Ishikawa (cell line): ENCODE data around the gene SCD5.

Experiments
- CEBPB ChIP-seq: IDR thresholded peaks from 2 replicates; pipeline ENCODE4 v1.6.1; 2012
- CREB1 ChIP-seq: IDR thresholded peaks from 2 replicates; pipeline ENCODE4 v1.6.1; 2012; ENCODE audit warnings: low read depth
- EGR1 ChIP-seq: IDR thresholded peaks from 2 replicates; pipeline ENCODE4 v1.6.1; 2012
- EP300 ChIP-seq: IDR thresholded peaks from 2 replicates; pipeline ENCODE4 v1.6.1; 2012; ENCODE audit warnings: borderline replicate concordance
- FOXM1 ChIP-seq: IDR thresholded peaks from 2 replicates; pipeline ENCODE4 v1.6.1; 2012; ENCODE audit warnings: low read depth, borderline replicate concordance
- MAX ChIP-seq: IDR thresholded peaks from 2 replicates; pipeline ENCODE4 v1.6.1; 2012
- NFIC ChIP-seq: IDR thresholded peaks from 2 replicates; pipeline ENCODE4 v1.6.1; 2012
- RAD21 ChIP-seq: IDR thresholded peaks from 2 replicates; pipeline ENCODE4 v1.6.1; 2012; ENCODE audit warnings: low read depth
- TAF1 ChIP-seq: IDR thresholded peaks from 2 replicates; pipeline ENCODE4 v1.6.1; 2012; ENCODE audit warnings: low read depth, mild to moderate bottlenecking
- TCF12 ChIP-seq: IDR thresholded peaks from 2 replicates; pipeline ENCODE4 v1.6.1; 2012; ENCODE audit warnings: low read depth
- TEAD4 ChIP-seq: IDR thresholded peaks from 2 replicates; pipeline ENCODE4 v1.6.1; 2012
- YY1 ChIP-seq: IDR thresholded peaks from 2 replicates; pipeline ENCODE4 v1.6.1; 2012; ENCODE audit warnings: low read depth
- ZBTB7A ChIP-seq: IDR thresholded peaks from 2 replicates; pipeline ENCODE4 v1.6.1; 2012; ENCODE audit warnings: low read depth
- TF ChIP-seq, protein P1 (sequence below): IDR thresholded peaks from 2 replicates; pipeline ENCODE4 v1.6.1; 2012
- TF ChIP-seq, protein P2 (sequence below): IDR thresholded peaks from 2 replicates; pipeline ENCODE4 v1.6.1; 2012; ENCODE audit warnings: low read depth, mild to moderate bottlenecking

The SCD5 gene

GRCh38 chr4:82818664-82819662 lies 20.4 kb upstream of the SCD5 start:
- no peak for TF ChIP-seq CREB1

DNA sequence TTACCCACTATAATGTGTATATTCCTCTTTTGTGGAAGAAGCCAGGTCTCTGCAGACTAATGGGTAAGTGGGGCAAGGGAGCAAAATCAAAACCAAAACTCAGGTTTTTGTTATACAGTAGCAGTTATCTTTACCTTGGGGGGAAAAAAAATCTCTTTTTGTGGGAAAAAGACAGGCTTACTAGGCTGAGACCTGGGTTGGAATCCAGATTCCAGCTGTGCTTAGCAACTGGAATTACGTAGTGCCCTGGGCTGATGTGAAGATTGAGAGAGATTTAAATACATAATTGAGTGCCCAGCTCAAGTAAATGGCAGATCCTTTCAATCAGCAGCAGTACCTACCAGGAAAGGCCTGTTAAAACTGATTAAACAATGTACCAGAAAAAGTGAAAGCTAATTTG lies 15.4 kb upstream of the SCD5 start:
- TF ChIP-seq CREB1: no peak
- no peak for TF ChIP-seq ZBTB7A
- TF ChIP-seq FOXM1: no peak
- no peak for TF ChIP-seq EGR1
- no peak for TF ChIP-seq TAF1

- peak; percentile 57 for TF ChIP-seq TEAD4
- TF ChIP-seq FOXM1: no peak
- TF ChIP-seq EP300: peak; percentile 29; the same call in 1 of the 2 replicates
Measured at GRCh38 chr4:82811838-82812341, 13.3 kb upstream of the SCD5 start.

DNA sequence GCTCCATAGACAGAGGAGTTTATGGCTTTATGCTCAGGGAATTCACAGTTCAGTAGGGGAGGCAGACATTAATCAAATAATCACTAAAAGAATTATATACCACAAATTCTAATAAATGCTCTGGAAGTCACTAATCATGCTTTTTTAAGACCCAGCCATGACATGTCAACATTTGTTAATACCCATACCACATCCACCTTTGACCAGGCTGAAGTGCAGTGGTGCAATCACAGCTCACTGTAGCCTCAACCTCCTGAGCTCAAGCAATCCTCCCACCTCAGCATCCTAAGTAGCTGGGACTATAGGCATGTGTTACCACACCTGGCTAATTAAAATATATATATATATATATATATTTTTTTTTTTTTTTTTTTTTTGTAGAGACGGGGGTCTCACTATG lies 12.8 kb upstream of the SCD5 start:
- TF ChIP-seq CREB1 (no peak), MAX (no peak), EGR1 (no peak), YY1 (no peak), TEAD4 (no peak), TAF1 (no peak), EP300 (no peak), RAD21 (no peak), CEBPB (no peak), ZBTB7A (no peak), NFIC (no peak)
- TF ChIP-seq, protein P1, sequence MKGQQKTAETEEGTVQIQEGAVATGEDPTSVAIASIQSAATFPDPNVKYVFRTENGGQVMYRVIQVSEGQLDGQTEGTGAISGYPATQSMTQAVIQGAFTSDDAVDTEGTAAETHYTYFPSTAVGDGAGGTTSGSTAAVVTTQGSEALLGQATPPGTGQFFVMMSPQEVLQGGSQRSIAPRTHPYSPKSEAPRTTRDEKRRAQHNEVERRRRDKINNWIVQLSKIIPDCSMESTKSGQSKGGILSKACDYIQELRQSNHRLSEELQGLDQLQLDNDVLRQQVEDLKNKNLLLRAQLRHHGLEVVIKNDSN: no peak

DNA sequence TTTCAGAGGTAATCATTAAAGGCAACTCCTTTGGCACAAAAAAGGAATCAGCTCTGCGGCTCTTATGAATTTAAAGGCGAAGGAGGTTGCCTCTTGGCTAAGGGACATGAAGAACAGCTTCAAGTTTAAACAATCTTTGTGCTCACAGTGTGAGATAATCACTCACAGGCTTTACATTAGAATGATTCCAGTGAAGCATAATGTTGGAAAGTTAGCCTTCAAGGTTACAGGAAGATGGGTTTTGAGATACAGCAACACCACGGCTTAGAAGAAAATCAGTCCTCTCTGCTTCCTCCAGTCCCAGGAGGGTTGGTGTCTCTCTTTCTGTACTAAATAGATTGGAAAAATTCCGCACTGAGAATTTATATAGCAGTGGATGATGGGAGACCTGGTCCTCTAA lies 11.6 kb upstream of the SCD5 start:
- TF ChIP-seq MAX (no peak), NFIC (no peak), TAF1 (no peak), EP300 (no peak), TCF12 (no peak), EGR1 (no peak), TEAD4 (no peak), CREB1 (no peak), RAD21 (no peak), YY1 (no peak)
- TF ChIP-seq, protein P1: no peak

DNA sequence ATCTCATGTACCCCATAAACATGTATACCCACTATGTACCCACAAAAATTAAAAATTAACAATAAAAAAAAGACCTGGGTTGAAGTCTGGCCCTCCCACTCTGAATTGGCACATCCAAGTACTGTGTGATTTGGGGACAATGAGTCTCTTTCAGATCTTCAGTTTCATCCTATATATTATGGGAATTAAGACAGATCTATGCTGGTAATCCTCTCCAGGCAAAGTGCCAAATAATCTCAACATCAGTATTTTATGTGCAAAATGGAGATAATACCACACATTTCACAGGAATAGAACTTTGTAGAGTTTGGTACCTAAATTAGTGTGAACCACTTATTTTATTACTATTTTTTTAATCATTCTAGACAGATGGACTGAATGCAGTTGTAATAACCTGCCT lies 11.0 kb upstream of the SCD5 start:
- TF ChIP-seq, protein P1: no peak
- TF ChIP-seq RAD21: no peak
- TF ChIP-seq FOXM1: no peak
- no peak for TF ChIP-seq EGR1
- TF ChIP-seq TEAD4: no peak
- TF ChIP-seq TAF1: no peak
- no peak for TF ChIP-seq EP300
- TF ChIP-seq, protein P2, sequence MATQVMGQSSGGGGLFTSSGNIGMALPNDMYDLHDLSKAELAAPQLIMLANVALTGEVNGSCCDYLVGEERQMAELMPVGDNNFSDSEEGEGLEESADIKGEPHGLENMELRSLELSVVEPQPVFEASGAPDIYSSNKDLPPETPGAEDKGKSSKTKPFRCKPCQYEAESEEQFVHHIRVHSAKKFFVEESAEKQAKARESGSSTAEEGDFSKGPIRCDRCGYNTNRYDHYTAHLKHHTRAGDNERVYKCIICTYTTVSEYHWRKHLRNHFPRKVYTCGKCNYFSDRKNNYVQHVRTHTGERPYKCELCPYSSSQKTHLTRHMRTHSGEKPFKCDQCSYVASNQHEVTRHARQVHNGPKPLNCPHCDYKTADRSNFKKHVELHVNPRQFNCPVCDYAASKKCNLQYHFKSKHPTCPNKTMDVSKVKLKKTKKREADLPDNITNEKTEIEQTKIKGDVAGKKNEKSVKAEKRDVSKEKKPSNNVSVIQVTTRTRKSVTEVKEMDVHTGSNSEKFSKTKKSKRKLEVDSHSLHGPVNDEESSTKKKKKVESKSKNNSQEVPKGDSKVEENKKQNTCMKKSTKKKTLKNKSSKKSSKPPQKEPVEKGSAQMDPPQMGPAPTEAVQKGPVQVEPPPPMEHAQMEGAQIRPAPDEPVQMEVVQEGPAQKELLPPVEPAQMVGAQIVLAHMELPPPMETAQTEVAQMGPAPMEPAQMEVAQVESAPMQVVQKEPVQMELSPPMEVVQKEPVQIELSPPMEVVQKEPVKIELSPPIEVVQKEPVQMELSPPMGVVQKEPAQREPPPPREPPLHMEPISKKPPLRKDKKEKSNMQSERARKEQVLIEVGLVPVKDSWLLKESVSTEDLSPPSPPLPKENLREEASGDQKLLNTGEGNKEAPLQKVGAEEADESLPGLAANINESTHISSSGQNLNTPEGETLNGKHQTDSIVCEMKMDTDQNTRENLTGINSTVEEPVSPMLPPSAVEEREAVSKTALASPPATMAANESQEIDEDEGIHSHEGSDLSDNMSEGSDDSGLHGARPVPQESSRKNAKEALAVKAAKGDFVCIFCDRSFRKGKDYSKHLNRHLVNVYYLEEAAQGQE: no peak
- TF ChIP-seq MAX: no peak
- TF ChIP-seq ZBTB7A: no peak

- TF ChIP-seq TAF1 (no peak), EP300 (no peak), RAD21 (no peak), EGR1 (no peak), NFIC (no peak)
Measured at GRCh38 chr4:82803746-82804145, 5.2 kb upstream of the SCD5 start.

DNA sequence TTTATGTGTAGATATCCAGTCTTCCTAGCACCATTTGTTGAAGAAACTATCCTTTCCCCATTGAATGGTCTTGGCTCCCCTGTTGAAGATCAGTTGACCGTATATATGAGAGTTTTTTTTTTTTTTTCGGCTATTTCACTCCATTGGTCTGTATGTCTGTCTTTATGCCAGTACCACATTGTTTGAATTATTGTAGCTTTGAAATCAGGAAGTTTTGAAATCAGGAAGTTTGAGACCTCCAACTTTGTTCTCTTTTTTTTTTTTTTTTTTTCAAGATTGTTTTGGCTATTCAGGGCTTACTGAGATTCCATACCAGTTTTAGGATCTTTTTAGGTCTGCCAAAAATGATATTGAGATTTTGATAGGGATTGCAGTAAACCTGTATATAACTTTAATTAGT lies 4.3 kb upstream of the SCD5 start:
- no peak for TF ChIP-seq TEAD4
- TF ChIP-seq RAD21: no peak
- no peak for TF ChIP-seq FOXM1
- TF ChIP-seq, protein P2: no peak
- no peak for TF ChIP-seq CREB1
- no peak for TF ChIP-seq EGR1
- TF ChIP-seq ZBTB7A: no peak
- TF ChIP-seq, protein P1: no peak
- no peak for TF ChIP-seq EP300
- no peak for TF ChIP-seq TCF12
- no peak for TF ChIP-seq YY1
- TF ChIP-seq TAF1: no peak
- no peak for TF ChIP-seq NFIC
